ENCODE measurements around the gene PFDN4.

PFDN4 gene

DNA sequence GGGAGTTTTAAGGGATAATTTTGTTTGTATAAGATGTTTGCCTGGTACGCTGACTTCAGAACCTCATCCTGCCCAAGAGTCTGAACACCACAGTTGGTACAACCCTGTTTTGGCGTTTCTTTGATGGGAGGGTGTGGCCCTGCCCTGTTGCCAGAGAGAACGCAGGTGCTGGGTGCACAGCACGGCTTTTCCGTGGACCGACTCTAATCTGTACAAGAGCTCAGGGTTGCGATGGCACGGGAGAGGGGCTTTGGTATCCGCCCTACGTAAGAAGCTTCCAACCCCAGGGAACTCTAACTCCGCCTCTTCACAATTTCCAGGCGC, 35.4 kb upstream of the PFDN4 start (continued):
- TF ChIP-seq, protein P1, sequence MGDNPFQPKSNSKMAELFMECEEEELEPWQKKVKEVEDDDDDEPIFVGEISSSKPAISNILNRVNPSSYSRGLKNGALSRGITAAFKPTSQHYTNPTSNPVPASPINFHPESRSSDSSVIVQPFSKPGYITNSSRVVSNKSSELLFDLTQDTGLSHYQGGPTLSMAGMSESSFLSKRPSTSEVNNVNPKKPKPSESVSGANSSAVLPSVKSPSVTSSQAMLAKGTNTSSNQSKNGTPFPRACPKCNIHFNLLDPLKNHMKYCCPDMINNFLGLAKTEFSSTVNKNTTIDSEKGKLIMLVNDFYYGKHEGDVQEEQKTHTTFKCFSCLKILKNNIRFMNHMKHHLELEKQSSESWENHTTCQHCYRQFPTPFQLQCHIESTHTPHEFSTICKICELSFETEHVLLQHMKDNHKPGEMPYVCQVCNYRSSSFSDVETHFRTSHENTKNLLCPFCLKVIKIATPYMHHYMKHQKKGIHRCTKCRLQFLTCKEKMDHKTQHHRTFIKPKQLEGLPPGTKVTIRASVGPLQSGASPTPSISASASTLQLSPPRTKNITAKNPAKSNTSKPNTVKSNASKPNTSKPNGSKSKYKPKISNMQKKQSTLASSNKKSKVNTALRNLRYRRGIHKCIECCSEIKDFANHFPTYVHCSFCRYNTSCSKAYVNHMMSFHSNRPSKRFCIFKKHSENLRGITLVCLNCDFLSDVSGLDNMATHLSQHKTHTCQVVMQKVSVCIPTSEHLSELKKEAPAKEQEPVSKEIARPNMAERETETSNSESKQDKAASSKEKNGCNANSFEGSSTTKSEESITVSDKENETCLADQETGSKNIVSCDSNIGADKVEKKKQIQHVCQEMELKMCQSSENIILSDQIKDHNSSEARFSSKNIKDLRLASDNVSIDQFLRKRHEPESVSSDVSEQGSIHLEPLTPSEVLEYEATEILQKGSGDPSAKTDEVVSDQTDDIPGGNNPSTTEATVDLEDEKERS (tag by site-specific recombination; IDR thresholded peaks at IDR 0.05): no peak
- TF ChIP-seq, protein P2, sequence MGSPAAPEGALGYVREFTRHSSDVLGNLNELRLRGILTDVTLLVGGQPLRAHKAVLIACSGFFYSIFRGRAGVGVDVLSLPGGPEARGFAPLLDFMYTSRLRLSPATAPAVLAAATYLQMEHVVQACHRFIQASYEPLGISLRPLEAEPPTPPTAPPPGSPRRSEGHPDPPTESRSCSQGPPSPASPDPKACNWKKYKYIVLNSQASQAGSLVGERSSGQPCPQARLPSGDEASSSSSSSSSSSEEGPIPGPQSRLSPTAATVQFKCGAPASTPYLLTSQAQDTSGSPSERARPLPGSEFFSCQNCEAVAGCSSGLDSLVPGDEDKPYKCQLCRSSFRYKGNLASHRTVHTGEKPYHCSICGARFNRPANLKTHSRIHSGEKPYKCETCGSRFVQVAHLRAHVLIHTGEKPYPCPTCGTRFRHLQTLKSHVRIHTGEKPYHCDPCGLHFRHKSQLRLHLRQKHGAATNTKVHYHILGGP (tag by site-specific recombination; IDR thresholded peaks at IDR 0.05): no peak
- TF ChIP-seq, protein P3, sequence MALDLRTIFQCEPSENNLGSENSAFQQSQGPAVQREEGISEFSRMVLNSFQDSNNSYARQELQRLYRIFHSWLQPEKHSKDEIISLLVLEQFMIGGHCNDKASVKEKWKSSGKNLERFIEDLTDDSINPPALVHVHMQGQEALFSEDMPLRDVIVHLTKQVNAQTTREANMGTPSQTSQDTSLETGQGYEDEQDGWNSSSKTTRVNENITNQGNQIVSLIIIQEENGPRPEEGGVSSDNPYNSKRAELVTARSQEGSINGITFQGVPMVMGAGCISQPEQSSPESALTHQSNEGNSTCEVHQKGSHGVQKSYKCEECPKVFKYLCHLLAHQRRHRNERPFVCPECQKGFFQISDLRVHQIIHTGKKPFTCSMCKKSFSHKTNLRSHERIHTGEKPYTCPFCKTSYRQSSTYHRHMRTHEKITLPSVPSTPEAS (tag by site-specific recombination; IDR thresholded peaks at IDR 0.05): no peak
- TF ChIP-seq, protein P4, sequence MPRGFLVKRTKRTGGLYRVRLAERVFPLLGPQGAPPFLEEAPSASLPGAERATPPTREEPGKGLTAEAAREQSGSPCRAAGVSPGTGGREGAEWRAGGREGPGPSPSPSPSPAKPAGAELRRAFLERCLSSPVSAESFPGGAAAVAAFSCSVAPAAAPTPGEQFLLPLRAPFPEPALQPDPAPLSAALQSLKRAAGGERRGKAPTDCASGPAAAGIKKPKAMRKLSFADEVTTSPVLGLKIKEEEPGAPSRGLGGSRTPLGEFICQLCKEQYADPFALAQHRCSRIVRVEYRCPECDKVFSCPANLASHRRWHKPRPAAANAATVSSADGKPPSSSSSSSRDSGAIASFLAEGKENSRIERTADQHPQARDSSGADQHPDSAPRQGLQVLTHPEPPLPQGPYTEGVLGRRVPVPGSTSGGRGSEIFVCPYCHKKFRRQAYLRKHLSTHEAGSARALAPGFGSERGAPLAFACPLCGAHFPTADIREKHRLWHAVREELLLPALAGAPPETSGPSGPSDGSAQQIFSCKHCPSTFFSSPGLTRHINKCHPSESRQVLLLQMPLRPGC (tag by site-specific recombination; IDR thresholded peaks at IDR 0.05): no peak
- TF ChIP-seq ZNF221 (tag by site-specific recombination; IDR thresholded peaks at IDR 0.05; ENCODE audit: borderline replicate concordance) (no peak), BCL11A (tag by site-specific recombination; IDR thresholded peaks at IDR 0.05; ENCODE audit: low read depth) (no peak), KLF1 (tag by site-specific recombination; IDR thresholded peaks at IDR 0.05) (0 out of 2 replicates have a peak, but pooled peaks have one; percentile 30), ZNF596 (tag by site-specific recombination; IDR thresholded peaks at IDR 0.05) (no peak), ZNF266 (tag by site-specific recombination; IDR thresholded peaks at IDR 0.05; ENCODE audit: low read depth) (no peak), ZNF133 (tag by site-specific recombination; IDR thresholded peaks at IDR 0.05) (no peak), ZNF677 (tag by site-specific recombination; IDR thresholded peaks at IDR 0.05) (no peak)

DNA sequence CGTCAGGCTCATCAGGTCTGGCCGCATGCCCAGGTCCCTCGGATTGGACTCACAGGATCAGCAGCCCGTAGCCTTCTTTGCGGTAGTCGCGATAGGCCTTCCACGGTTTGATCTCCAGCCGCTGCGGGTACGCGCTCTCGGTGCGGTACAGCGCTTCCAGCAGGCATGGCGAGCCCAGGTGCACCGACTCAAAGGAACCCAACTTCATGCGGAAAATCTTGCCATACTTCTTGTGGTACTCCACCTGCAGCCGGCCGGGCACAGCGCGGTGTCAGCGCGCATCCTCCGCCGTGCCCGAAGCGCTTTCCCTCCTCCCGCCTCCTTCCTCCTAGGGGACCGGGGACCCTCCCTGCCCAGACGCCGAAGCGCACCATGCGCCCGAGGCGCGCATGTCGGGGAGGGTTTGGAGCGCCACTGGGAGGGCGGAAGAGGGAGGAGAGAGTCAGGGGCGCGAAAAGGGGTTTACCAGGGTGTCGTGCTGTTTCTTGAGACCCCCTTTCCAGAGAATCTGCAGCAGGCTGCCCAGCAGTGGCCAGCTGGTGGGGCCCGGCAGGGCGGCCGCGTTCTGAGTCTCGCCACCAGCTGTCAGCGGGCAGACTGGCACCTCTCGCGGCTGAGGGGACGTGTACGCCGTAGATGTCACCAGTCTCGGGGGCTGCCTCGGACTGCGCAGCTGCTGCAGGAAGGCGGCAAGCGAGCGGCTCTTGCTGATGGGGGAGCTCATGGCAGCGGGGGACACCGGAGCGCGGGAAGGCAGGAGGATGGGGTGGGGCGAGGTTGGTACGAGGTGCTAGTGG, 34.8 kb upstream of the PFDN4 start:
- Histone ChIP-seq H3K4me3 (ENCODE audit: low read depth, low read length) (peak overlapping the region; percentile 27), H3K4me1 (ENCODE audit: control insufficient read depth, insufficient read depth, low read length) (peaks cover 15% of the 10 kb centered on the region), H3K27ac (ENCODE audit: extremely low read depth, low read depth, low read length) (peak overlapping the region; percentile 8; the same call in 1 of the 2 replicates), H3K36me3 (ENCODE audit: control insufficient read depth in 2 of 2, insufficient read depth in 1 of 2, low read length in 2 of 2) (no peaks in the 10 kb centered on the region), H3K9me3 (ENCODE audit: control insufficient read depth, insufficient read depth, low read depth, low read length) (no peaks in the 10 kb centered on the region)
- ChIA-PET CTCF (interaction anchor here (0.6 kb wide), 1 partner anchor 69 kb away, joined by 3 read pairs; no protein-coding TSS in a partner anchor), POLR2A (no interaction called here)
- TF ChIP-seq ZFP69B (tag by site-specific recombination; IDR thresholded peaks at IDR 0.05) (peak; percentile 87), ZNF600 (tag by site-specific recombination; IDR thresholded peaks at IDR 0.05) (0 out of 2 replicates have a peak, but pooled peaks have one; percentile 33), GLIS1 (tag by site-specific recombination; IDR thresholded peaks at IDR 0.05) (peak; percentile 37; the same call in 1 of the 2 replicates), ZNF76 (tag by site-specific recombination; IDR thresholded peaks at IDR 0.05; ENCODE audit: borderline replicate concordance, low read depth) (0 out of 2 replicates have a peak, but pooled peaks have one; percentile 45), ZNF335 (tag by site-specific recombination; conservative IDR thresholded peaks at IDR 0.05) (peak; percentile 59), ZBTB17 (tag by site-specific recombination; IDR thresholded peaks at IDR 0.05) (peak; percentile 93)
- TF ChIP-seq, protein P5, sequence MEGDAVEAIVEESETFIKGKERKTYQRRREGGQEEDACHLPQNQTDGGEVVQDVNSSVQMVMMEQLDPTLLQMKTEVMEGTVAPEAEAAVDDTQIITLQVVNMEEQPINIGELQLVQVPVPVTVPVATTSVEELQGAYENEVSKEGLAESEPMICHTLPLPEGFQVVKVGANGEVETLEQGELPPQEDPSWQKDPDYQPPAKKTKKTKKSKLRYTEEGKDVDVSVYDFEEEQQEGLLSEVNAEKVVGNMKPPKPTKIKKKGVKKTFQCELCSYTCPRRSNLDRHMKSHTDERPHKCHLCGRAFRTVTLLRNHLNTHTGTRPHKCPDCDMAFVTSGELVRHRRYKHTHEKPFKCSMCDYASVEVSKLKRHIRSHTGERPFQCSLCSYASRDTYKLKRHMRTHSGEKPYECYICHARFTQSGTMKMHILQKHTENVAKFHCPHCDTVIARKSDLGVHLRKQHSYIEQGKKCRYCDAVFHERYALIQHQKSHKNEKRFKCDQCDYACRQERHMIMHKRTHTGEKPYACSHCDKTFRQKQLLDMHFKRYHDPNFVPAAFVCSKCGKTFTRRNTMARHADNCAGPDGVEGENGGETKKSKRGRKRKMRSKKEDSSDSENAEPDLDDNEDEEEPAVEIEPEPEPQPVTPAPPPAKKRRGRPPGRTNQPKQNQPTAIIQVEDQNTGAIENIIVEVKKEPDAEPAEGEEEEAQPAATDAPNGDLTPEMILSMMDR (tag by site-specific recombination; IDR thresholded peaks at IDR 0.05): peak; percentile 41; the same call in 1 of the 2 replicates
- TF ChIP-seq, protein P6, sequence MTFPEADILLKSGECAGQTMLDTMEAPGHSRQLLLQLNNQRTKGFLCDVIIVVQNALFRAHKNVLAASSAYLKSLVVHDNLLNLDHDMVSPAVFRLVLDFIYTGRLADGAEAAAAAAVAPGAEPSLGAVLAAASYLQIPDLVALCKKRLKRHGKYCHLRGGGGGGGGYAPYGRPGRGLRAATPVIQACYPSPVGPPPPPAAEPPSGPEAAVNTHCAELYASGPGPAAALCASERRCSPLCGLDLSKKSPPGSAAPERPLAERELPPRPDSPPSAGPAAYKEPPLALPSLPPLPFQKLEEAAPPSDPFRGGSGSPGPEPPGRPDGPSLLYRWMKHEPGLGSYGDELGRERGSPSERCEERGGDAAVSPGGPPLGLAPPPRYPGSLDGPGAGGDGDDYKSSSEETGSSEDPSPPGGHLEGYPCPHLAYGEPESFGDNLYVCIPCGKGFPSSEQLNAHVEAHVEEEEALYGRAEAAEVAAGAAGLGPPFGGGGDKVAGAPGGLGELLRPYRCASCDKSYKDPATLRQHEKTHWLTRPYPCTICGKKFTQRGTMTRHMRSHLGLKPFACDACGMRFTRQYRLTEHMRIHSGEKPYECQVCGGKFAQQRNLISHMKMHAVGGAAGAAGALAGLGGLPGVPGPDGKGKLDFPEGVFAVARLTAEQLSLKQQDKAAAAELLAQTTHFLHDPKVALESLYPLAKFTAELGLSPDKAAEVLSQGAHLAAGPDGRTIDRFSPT (tag by site-specific recombination; IDR thresholded peaks at IDR 0.05): peak; percentile 81
- TF ChIP-seq, protein P7, sequence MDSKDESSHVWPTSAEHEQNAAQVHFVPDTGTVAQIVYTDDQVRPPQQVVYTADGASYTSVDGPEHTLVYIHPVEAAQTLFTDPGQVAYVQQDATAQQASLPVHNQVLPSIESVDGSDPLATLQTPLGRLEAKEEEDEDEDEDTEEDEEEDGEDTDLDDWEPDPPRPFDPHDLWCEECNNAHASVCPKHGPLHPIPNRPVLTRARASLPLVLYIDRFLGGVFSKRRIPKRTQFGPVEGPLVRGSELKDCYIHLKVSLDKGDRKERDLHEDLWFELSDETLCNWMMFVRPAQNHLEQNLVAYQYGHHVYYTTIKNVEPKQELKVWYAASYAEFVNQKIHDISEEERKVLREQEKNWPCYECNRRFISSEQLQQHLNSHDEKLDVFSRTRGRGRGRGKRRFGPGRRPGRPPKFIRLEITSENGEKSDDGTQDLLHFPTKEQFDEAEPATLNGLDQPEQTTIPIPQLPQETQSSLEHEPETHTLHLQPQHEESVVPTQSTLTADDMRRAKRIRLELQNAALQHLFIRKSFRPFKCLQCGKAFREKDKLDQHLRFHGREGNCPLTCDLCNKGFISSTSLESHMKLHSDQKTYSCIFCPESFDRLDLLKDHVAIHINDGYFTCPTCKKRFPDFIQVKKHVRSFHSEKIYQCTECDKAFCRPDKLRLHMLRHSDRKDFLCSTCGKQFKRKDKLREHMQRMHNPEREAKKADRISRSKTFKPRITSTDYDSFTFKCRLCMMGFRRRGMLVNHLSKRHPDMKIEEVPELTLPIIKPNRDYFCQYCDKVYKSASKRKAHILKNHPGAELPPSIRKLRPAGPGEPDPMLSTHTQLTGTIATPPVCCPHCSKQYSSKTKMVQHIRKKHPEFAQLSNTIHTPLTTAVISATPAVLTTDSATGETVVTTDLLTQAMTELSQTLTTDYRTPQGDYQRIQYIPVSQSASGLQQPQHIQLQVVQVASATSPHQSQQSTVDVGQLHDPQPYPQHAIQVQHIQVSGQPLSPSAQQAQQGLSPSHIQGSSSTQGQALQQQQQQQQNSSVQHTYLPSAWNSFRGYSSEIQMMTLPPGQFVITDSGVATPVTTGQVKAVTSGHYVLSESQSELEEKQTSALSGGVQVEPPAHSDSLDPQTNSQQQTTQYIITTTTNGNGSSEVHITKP (tag by site-specific recombination; IDR thresholded peaks at IDR 0.05): peak; percentile 24

Data from HEK293 (cell line).